ENCODE measurements around the gene CREB3. TPM values are rescaled to one million over a fixed set of nuclear protein-coding genes. Genes with fewer than 3 reads are reported as not detected.

CREB3 gene
- total and polyA plus RNA-seq, 9 of the 15 experiments (the other 6 are each of a cell fraction or from before 2014, with no cell fraction given): 5.7 to 18.3 (median 14.9) TPM

GRCh38 chr9:35759795-35760194 lies 27.3 kb downstream of the CREB3 start:
- Histone ChIP-seq H4K20me1 (replicated peaks; ENCODE audit: control insufficient read depth, insufficient read depth, low read length) (no peaks in the 10 kb centered on the region), H3K4me3 (no peak overlapping the region), H3K9me3 (replicated peaks; ENCODE audit: control insufficient read depth, insufficient read depth, low read depth, low read length) (no peaks in the 10 kb centered on the region), H3K27ac (ENCODE audit: extremely low read depth, low read depth, low read length) (no peak overlapping the region), H2AFZ (ENCODE audit: low read depth, low read length) (no peak overlapping the region), H3K4me2 (ENCODE audit: insufficient read depth, low read length) (no peak overlapping the region), H3K4me1 (replicated peaks in 1 of 2; ENCODE audit: control insufficient read depth in 2 of 2, insufficient read depth in 2 of 2, low read length in 2 of 2) (peaks cover 3 to 9% of the 10 kb centered on the region in 2 experiments; a peak in 3 of 5 replicates), H3K27me3 (ENCODE audit: control insufficient read depth in 2 of 2, insufficient read depth in 2 of 2, low read length in 2 of 2) (no peaks in the 10 kb centered on the region), H3K9me1 (ENCODE audit: control insufficient read depth, insufficient read depth, low read length) (no peaks in the 10 kb centered on the region), H3K79me2 (ENCODE audit: control insufficient read depth, insufficient read depth, low read length) (peaks cover 53% of the 10 kb centered on the region), H3K9ac (ENCODE audit: insufficient read depth in 1 of 2, low read depth in 2 of 2, low read length in 2 of 2) (no peak overlapping the region), H3K36me3 (ENCODE audit: control insufficient read depth, insufficient read depth, low read length) (no peaks in the 10 kb centered on the region; the same call in 2 of the 3 replicates)
- ChIA-PET POLR2A (interaction anchor here (0.6 to 1.2 kb wide), 2 partner anchors 12 to 152 kb away, joined by 3 to 5 read pairs; no protein-coding TSS in a partner anchor), CTCF (ENCODE audit: low intra/inter-chr PET ratio) (no interaction called here)
- peak; percentile 48 for TF ChIP-seq PKNOX1 (IDR thresholded peaks at IDR 0.05)
- no peak for TF ChIP-seq CCAR2 (IDR thresholded peaks at IDR 0.05; ENCODE audit: low read depth, low read length)
- WGBS (ENCODE audit: insufficient coverage, low coverage, missing lambda C conversion rate): 74% methylated on average over 4 of the region's 4 CpGs
- in situ Hi-C loops (cut with MboI) (no loop called here), intact Hi-C loops (cut with micrococcal nuclease) (no loop called here)
- no TSS peak for BruUV-seq (replicated peaks)
- FAIRE-seq: no peak
- no peak for ATAC-seq
- no peak for DNase-seq (ENCODE audit: extremely low read depth in 1 of 4, low spot score in 3 of 4)

GRCh38 chr9:35760651-35761050 lies 28.2 kb downstream of the CREB3 start:
- peaks cover 0 to 9% of the 10 kb centered on the region in 2 experiments; a peak in 3 of 5 replicates for H3K4me1 ChIP-seq (replicated peaks in 1 of 2; ENCODE audit: control insufficient read depth in 2 of 2, insufficient read depth in 2 of 2, low read length in 2 of 2)
- in situ Hi-C loops (cut with MboI) (no loop called here), intact Hi-C loops (cut with micrococcal nuclease) (no loop called here)
- ChIA-PET CTCF (ENCODE audit: low intra/inter-chr PET ratio) (no interaction called here), POLR2A (interaction anchor here (0.6 to 1.2 kb wide), 2 partner anchors 11 to 75 kb away, joined by 3 to 5 read pairs; no protein-coding TSS in a partner anchor)
- peaks cover 53% of the 10 kb centered on the region for H3K79me2 ChIP-seq (ENCODE audit: control insufficient read depth, insufficient read depth, low read length)
- no peaks in the 10 kb centered on the region for H3K9me3 ChIP-seq (replicated peaks; ENCODE audit: control insufficient read depth, insufficient read depth, low read depth, low read length)
- no TSS peak for BruUV-seq (replicated peaks)
- H3K27ac ChIP-seq (ENCODE audit: extremely low read depth, low read depth, low read length): no peak overlapping the region
- no peak overlapping the region for H2AFZ ChIP-seq (ENCODE audit: low read depth, low read length)
- ATAC-seq (no peak), FAIRE-seq (no peak), DNase-seq (ENCODE audit: extremely low read depth in 1 of 4, low spot score in 3 of 4) (no peak)
- no peak overlapping the region for H3K9ac ChIP-seq (ENCODE audit: insufficient read depth in 1 of 2, low read depth in 2 of 2, low read length in 2 of 2)
- H3K9me1 ChIP-seq (ENCODE audit: control insufficient read depth, insufficient read depth, low read length): no peaks in the 10 kb centered on the region
- WGBS (ENCODE audit: insufficient coverage, low coverage, missing lambda C conversion rate): 86% methylated on average over 2 of the region's 2 CpGs
- H3K4me2 ChIP-seq (ENCODE audit: insufficient read depth, low read length): no peak overlapping the region
- H3K36me3 ChIP-seq (ENCODE audit: control insufficient read depth, insufficient read depth, low read length): no peaks in the 10 kb centered on the region
- no peaks in the 10 kb centered on the region for H4K20me1 ChIP-seq (replicated peaks; ENCODE audit: control insufficient read depth, insufficient read depth, low read length)
- H3K27me3 ChIP-seq (ENCODE audit: control insufficient read depth in 2 of 2, insufficient read depth in 2 of 2, low read length in 2 of 2): no peaks in the 10 kb centered on the region
- H3K4me3 ChIP-seq: no peak overlapping the region
- TF ChIP-seq ZFP30 (CRISPR knock-in tag; IDR thresholded peaks at IDR 0.05; ENCODE audit: borderline replicate concordance): no peak
- TF ChIP-seq ELF1 (tag; IDR thresholded peaks at IDR 0.05): no peak
- no peak for TF ChIP-seq ZNF766 (CRISPR knock-in tag; conservative IDR thresholded peaks at IDR 0.05)
- TF ChIP-seq MEF2D (tag; conservative IDR thresholded peaks at IDR 0.05; ENCODE audit: low read depth): no peak
- TF ChIP-seq, protein P1, sequence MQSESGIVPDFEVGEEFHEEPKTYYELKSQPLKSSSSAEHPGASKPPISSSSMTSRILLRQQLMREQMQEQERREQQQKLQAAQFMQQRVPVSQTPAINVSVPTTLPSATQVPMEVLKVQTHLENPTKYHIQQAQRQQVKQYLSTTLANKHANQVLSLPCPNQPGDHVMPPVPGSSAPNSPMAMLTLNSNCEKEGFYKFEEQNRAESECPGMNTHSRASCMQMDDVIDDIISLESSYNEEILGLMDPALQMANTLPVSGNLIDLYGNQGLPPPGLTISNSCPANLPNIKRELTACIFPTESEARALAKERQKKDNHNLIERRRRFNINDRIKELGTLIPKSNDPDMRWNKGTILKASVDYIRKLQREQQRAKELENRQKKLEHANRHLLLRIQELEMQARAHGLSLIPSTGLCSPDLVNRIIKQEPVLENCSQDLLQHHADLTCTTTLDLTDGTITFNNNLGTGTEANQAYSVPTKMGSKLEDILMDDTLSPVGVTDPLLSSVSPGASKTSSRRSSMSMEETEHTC (IDR thresholded peaks at IDR 0.05): no peak
- TF ChIP-seq MECOM (CRISPR knock-in tag; IDR thresholded peaks at IDR 0.05): no peak
- TF ChIP-seq GATAD2A (IDR thresholded peaks at IDR 0.05): no peak
- TF ChIP-seq CEBPG (CRISPR knock-in tag; IDR thresholded peaks at IDR 0.05): no peak
- TF ChIP-seq CEBPG (tag; conservative IDR thresholded peaks at IDR 0.05 in 1 of 2, IDR thresholded peaks at IDR 0.05 in 1 of 2): no peak
